ENCODE measurements around the gene TIAM1.

The TIAM1 gene

GRCh38 chr21:31193761-31194160 is 150.3 kb downstream of the TIAM1 start:
- no peak for DNase-seq

- no peak for DNase-seq
These were observed 152.5 kb downstream of the TIAM1 start for GRCh38 chr21:31191553-31191952.

- DNase-seq, result no peak
These were observed 153.5 kb downstream of the TIAM1 start for GRCh38 chr21:31190516-31190915.

- DNase-seq, result no peak
These were observed 156.6 kb downstream of the TIAM1 start for GRCh38 chr21:31187499-31187898.

GRCh38 chr21:31186916-31187315 is 157.1 kb downstream of the TIAM1 start:
- DNase-seq, result no peak

- DNase-seq, result no peak
These were observed 158.4 kb downstream of the TIAM1 start for GRCh38 chr21:31185663-31186062.

- DNase-seq, result no peak
These were observed 159.2 kb downstream of the TIAM1 start for GRCh38 chr21:31184876-31185275.

GRCh38 chr21:31184459-31184858 is 159.6 kb downstream of the TIAM1 start:
- no peak for DNase-seq

- no peak for DNase-seq
These were observed 161.6 kb downstream of the TIAM1 start for GRCh38 chr21:31182231-31183140.

- no peak for DNase-seq
These were observed 162.8 kb downstream of the TIAM1 start for GRCh38 chr21:31181082-31181750.

- no peak for DNase-seq
These were observed 163.6 kb downstream of the TIAM1 start for GRCh38 chr21:31180256-31181081.

- no peak for DNase-seq
These were observed 167.3 kb downstream of the TIAM1 start for GRCh38 chr21:31176725-31177124.

- DNase-seq, result no peak
These were observed 167.9 kb downstream of the TIAM1 start for GRCh38 chr21:31176080-31176551.

GRCh38 chr21:31173881-31174555 is 170.0 kb downstream of the TIAM1 start:
- DNase-seq, result no peak

GRCh38 chr21:31172328-31172727 is 171.7 kb downstream of the TIAM1 start:
- no peak for DNase-seq

GRCh38 chr21:31164713-31165694 is 179.1 kb downstream of the TIAM1 start:
- DNase-seq, result no peak

GRCh38 chr21:31162827-31163226 is 181.2 kb downstream of the TIAM1 start:
- no peak for DNase-seq

- no peak for DNase-seq
These were observed 181.9 kb downstream of the TIAM1 start for GRCh38 chr21:31162079-31162699.

GRCh38 chr21:31161157-31161556 is 182.9 kb downstream of the TIAM1 start:
- no peak for DNase-seq

- no peak for DNase-seq
These were observed 184.3 kb downstream of the TIAM1 start for GRCh38 chr21:31159808-31160207.

All from SIG-M5 (cell line).